IMR-90 (cell line): ENCODE measurements around the gene EIF1AD.

Source experiments
- BHLHE40 ChIP-seq: fragments of 150-350 bp; IDR thresholded peaks from 2 replicates; pipeline ENCODE4 v1.6.1; 2016; ENCODE audit warnings: mild to moderate bottlenecking, low read depth, low read length
- CEBPB ChIP-seq: IDR thresholded peaks from 2 replicates; pipeline ENCODE4 v1.6.1; 2012; ENCODE audit warnings: low read depth, low read length, improper control_type of control experiment
- CTCF ChIP-seq: conservative IDR thresholded peaks from 2 replicates; pipeline ENCODE4 v1.5.1; 2012; ENCODE audit warnings: mild to moderate bottlenecking, low read depth, low read length, improper control_type of control experiment
- FOS ChIP-seq: fragments of 150-350 bp; IDR thresholded peaks from 2 replicates; pipeline ENCODE4 v1.6.1; 2016; ENCODE audit warnings: low read depth, low read length
- MAFK ChIP-seq: IDR thresholded peaks from 2 replicates; pipeline ENCODE4 v1.6.1; 2012; ENCODE audit warnings: low read depth, low read length, improper control_type of control experiment
- MAZ ChIP-seq: IDR thresholded peaks from 2 replicates; pipeline ENCODE4 v1.6.1; 2012; ENCODE audit warnings: low read depth, mild to moderate bottlenecking, low read length, improper control_type of control experiment, moderate library complexity, borderline replicate concordance
- MXI1 ChIP-seq: IDR thresholded peaks from 2 replicates; pipeline ENCODE4 v1.6.1; 2012; ENCODE audit warnings: low read depth, mild to moderate bottlenecking, low read length, moderate library complexity, borderline replicate concordance
- POLR2A ChIP-seq: IDR thresholded peaks from 2 replicates; pipeline ENCODE4 v1.6.1; 2012; ENCODE audit warnings: mild to moderate bottlenecking, low read depth, low read length
- RAD21 ChIP-seq: IDR thresholded peaks from 2 replicates; pipeline ENCODE4 v1.6.1; 2012; ENCODE audit warnings: low read length, improper control_type of control experiment
- RCOR1 ChIP-seq: IDR thresholded peaks from 2 replicates; pipeline ENCODE4 v1.6.1; 2012; ENCODE audit warnings: mild to moderate bottlenecking, low read length, improper control_type of control experiment; ENCODE audit not compliant: insufficient replicate concordance
- RFX5 ChIP-seq: IDR thresholded peaks from 2 replicates; pipeline ENCODE4 v1.8.0; 2012; ENCODE audit warnings: low read depth, mild to moderate bottlenecking, low read length, moderate library complexity
- SMC3 ChIP-seq: fragments of 150-350 bp; IDR thresholded peaks from 2 replicates; pipeline ENCODE4 v1.6.1; 2016; ENCODE audit warnings: low read depth, mild to moderate bottlenecking, antibody characterized with exemption, low read length, moderate library complexity
- TF ChIP-seq, protein P1 (sequence below): fragments of 150-350 bp; IDR thresholded peaks from 2 replicates; pipeline ENCODE4 v1.6.1; 2017; ENCODE audit warnings: mild to moderate bottlenecking, antibody characterized with exemption, low read length, low read depth
- TF ChIP-seq, protein P2 (sequence below): fragments of 150-350 bp; IDR thresholded peaks from 2 replicates; pipeline ENCODE4 v1.6.1; 2016; ENCODE audit warnings: low read depth, mild to moderate bottlenecking, low read length, moderate library complexity, borderline replicate concordance

GRCh38 chr11:65954771-65955170, 47.2 kb downstream of the EIF1AD start:
- TF ChIP-seq MAFK (no peak), RCOR1 (no peak), CTCF (no peak), RAD21 (no peak), POLR2A (no peak), MXI1 (no peak), SMC3 (no peak), RFX5 (no peak), CEBPB (no peak), FOS (no peak), MAZ (no peak), BHLHE40 (no peak)
- TF ChIP-seq, protein P1, sequence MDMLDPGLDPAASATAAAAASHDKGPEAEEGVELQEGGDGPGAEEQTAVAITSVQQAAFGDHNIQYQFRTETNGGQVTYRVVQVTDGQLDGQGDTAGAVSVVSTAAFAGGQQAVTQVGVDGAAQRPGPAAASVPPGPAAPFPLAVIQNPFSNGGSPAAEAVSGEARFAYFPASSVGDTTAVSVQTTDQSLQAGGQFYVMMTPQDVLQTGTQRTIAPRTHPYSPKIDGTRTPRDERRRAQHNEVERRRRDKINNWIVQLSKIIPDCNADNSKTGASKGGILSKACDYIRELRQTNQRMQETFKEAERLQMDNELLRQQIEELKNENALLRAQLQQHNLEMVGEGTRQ, result no peak
- TF ChIP-seq, protein P2, sequence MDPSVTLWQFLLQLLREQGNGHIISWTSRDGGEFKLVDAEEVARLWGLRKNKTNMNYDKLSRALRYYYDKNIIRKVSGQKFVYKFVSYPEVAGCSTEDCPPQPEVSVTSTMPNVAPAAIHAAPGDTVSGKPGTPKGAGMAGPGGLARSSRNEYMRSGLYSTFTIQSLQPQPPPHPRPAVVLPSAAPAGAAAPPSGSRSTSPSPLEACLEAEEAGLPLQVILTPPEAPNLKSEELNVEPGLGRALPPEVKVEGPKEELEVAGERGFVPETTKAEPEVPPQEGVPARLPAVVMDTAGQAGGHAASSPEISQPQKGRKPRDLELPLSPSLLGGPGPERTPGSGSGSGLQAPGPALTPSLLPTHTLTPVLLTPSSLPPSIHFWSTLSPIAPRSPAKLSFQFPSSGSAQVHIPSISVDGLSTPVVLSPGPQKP, result no peak
